Right ventricle myocardium inferior (tissue), 1 donor: ENCODE results near the gene LAIR1. TPM values are rescaled to one million over a fixed set of nuclear protein-coding genes. Genes with fewer than 3 reads are reported as not detected.
A peak's percentile ranks its signal among the peaks of the same experiment; 100 is the strongest.

Experiments
- ATAC-seq: fragments of 200-7000 bp; cut with Tn5 transposase; one replicate; pipeline ENCODE4 v1.9.1; 2020; ENCODE audit warnings: mild to moderate bottlenecking, moderate library complexity
- DNase-seq: peaks from one replicate; pipeline ENCODE4 v3.0.0; 2021; ENCODE audit errors: missing footprints
- intact Hi-C: fragments of 100-400 bp; cut with DNase I; formaldehyde crosslinking; loops from one replicate; pipeline ENCODE4 v1.11.0; 2022
- long read RNA-seq: library from polyadenylated mRNA; unstranded; transcript quantifications from one replicate; pipeline ENCODE4 v2.0.0, GENCODE V29; 2021
- total RNA-seq: library from RNA; stranded (reverse); fragmentation: NEBNext Ultra II Directional; extraction: Animal tissue kit (Norgen Biotek cat#: 25700); gene quantifications from one replicate; pipeline ENCODE4 v1.2.1, GENCODE V29; 2021
- donor health status: DM: no; HTN: yes; CAD: no; lungs with severe emphysema.

Gene LAIR1, protein sequence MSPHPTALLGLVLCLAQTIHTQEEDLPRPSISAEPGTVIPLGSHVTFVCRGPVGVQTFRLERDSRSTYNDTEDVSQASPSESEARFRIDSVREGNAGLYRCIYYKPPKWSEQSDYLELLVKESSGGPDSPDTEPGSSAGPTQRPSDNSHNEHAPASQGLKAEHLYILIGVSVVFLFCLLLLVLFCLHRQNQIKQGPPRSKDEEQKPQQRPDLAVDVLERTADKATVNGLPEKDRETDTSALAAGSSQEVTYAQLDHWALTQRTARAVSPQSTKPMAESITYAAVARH
- 9.1 TPM for total RNA-seq
- long read RNA-seq = 0 reads

DNA sequence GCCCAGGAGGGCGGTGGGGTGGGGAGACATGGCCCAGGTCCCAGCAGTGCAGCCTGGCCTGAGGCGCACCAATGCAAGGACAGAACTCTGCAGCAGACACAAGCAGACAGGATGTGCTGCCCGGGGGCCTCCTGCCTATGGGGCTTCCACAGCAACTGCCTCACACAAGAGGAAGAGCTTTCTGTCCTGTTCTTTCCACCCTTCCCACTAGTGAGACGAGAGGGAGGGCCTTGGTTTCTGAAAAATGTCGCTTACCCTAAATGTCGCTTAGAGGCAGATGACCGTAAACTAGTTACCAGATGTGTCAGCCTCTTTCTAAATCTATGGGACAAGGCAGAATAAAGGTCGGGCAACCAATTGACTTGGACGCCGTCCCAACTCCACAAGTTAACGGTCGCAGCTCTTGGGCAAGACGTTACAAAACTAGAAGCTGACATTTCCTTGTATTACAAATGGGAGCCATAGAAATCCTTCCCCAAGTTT is at the start of gene LAIR1:
Gene LAIR1, minus strand, starts transcription at position 157 of the 483 bp plus-strand sequence. Its CDS starts 127 bp downstream, at position 30.
- ATAC-seq = peak; percentile 83

DNA sequence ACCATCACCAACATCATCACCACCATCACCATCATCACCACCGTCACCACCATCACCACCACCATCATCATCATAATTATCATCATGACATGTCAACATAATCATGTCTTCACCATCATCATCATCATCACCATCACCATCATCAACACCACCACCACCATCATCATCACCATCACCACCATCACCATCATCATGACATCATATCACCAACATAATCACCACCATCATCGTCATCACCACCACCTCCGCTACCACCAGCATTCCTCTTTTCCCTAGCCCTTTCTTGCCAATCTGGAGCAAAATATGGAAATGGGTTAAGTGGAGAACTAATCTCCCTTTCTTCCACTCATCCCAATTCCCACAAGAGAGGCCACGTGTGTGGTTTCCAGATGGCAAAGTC is 49.4 kb upstream of the LAIR1 start:
- no peak for ATAC-seq
- no peak for DNase-seq
- intact Hi-C loops = no loop called here

More for the DNA sequence above, at the start of gene LAIR1:
- intact Hi-C loops = no loop called here
- DNase-seq = peak; percentile 76

DNA sequence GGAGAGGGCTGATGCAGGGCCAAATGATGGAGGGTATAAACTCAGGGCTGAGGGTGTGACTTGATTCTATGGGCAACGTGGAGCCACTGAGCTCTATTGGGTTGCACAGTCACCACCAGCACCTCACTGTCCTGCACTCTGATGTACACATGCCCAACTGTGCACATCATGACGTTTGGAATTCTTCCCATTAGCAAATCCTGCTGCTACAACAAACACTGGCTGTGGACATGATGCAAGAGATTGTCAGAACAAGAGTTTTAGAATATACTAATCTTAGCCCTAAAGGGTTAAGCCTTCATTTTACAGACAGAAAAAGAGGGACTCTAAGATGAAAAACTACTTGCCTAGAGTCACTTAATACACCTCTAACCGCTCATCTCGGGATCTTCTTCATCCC is 48.1 kb upstream of the LAIR1 start:
- DNase-seq (no peak), ATAC-seq (no peak)
- intact Hi-C loops = no loop called here

DNA sequence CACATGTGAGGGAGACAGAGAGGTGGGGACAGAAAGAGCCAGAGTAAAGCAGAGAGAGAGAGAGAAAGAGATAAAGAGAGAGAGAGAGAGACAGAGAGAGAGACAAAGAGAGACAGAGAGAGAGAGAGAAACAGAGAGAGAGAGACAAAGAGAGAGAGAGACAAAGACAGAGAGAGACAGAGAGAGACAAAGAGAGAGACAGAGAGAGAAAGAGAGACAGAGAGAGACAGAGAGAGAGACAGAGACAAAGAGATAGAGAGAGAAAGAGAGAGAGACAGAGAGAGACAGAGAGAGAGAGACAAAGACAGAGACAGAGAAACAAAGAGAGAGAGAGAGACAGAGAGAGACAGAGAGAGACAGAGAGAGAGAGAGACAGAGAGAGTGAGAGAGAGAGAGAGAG is 46.3 kb upstream of the LAIR1 start:
- ATAC-seq = no peak
- intact Hi-C loops = no loop called here
- no peak for DNase-seq

DNA sequence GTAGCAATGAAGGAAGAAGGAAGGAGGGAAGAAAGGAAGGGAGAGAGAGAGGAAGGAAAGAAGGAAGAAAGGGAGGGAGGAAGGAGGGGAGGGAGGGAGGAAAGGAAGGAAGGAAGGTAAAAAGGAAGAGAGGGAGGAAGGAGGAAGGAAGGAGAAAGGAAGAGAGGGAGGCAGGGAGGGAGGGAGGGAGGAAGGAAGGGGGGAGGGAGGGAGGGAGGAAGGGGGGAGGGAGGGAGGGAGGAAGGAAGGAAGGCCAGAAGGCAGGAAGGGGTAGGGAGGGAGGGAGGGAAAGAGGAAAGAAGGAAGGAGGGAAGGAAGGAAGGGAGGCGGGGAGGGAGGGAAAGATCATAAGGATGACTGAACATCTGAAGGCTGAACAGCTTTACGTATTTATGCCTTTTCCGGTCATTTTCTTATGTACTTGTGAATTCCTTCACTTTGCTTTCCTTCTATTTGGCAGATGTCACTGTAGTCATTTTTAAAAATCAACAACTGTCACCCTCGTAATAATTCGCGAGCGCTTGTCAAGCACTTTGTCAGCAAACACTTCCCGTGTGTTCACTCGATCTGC is 43.8 kb upstream of the LAIR1 start:
- ATAC-seq = no peak
- DNase-seq = no peak
- intact Hi-C loops = no loop called here

DNA sequence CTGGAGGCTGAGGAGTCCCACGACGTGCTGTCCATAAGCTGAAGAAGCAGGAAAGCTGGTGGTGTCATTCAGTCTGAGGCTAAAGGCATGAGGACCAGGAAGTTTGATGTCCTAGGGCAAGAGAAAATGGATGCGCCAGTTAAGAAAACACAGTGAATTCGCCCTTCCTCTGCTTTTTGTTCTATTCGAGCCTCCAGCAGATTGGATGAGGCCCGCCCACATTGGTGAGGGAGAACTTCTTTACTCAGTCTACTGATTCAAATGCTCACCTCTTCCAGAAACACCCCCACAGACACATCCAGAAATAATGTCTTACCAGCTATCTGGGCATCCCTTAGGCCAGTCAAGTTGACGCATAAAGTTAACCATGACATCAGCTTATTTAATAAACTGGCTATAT is 43.0 kb upstream of the LAIR1 start:
- ATAC-seq = no peak
- no peak for DNase-seq
- intact Hi-C loops = no loop called here

DNA sequence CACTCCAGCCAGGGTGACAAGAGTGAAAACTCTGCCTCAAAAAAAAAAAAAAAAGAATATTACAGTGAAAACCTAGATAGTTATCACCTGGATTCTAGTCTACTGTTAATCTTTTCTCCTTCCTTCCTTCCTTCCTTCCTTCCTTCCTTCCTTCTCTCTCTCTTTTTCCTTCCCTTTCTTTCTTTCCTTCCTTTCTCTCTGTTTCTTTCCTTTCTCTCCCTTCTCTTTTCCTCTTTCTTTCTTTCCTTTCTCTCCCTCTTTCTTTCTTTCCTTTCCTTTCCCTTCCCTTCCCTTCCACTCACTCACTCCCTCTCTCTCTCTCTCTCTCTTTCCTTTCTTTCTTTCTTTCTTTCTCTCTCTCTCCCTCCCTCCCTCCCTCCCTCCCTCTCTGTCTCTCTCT is 40.9 kb upstream of the LAIR1 start:
- intact Hi-C loops = no loop called here
- DNase-seq (no peak), ATAC-seq (no peak)

DNA sequence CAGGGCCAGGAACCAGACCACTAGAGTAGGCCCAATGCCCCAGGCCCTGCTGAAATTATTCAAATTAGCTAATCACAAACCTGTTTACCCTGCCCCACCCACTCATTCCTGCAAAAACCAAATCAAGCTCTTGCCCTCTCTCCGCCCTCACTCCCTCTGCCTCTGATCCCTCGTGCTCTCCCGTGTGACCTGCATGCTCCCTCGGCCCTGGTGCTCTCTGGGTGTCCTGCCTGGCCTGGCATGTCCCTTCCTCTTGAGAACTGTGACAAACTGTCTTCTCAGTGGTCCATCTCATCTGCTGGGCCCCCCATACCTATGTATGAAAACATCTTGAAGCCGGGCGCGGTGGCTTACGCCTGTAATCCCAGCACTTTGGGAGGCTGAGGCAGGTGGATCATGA is 38.3 kb upstream of the LAIR1 start:
- DNase-seq (no peak), ATAC-seq (no peak)
- intact Hi-C loops = no loop called here

DNA sequence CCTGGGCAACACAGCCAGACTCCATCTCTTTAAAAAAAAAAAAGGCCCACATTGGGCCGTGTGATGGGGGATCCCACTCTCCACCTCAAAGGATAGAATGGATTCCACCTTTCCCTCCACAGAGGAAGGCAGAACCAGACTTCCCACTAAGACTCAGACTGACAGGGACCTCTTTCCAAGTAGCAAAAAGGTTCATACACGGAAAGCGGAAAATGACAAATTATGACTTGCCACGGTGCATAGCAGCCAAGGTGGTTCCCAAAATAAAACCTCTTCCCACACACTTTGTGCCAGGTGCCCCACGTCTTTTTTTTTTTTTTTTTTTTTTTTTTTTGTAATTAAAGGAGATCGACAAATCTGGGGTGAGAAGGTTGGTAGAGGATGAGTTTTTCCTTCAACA is 36.2 kb upstream of the LAIR1 start:
- DNase-seq (no peak), ATAC-seq (no peak)
- intact Hi-C loops = no loop called here

DNA sequence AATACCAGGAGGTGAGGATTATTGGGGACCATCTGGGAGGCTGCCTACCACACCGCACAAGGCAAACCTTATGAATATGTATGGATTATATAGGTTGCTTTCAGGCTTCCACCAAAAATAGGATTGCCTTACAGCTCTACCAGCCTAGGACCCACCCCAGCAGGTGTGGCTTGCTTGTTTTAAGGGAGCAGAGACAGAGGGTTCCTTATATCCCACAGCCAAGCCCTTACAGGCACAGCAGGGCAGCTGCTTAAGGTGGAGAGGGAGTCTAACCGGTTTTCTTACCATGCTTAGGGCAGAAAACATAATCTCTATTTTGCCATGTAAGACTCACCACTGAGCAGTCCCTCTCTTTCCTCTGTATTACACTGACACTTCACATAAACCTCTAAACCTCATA is 34.5 kb upstream of the LAIR1 start:
- no peak for ATAC-seq
- no peak for DNase-seq
- intact Hi-C loops = no loop called here

DNA sequence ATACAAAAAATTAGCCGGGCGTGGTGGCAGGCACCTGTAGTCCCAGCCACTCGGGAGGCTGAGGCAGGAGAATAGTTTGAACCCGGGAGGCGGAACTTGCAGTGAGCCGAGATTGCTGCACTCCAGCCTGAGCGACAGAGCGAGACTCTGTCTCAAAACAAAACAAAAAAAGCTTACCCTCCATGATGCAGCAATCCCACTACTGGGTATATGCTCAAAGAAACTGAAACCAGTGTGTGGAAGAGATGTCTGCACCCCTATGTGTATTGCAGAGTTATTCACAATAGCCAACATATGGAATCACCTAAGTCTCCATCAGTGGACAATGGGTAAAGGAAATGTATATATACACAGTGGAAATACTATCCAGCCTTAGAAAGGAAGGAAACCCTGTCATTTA is 31.0 kb upstream of the LAIR1 start:
- no peak for DNase-seq
- intact Hi-C loops = no loop called here
- ATAC-seq = no peak

DNA sequence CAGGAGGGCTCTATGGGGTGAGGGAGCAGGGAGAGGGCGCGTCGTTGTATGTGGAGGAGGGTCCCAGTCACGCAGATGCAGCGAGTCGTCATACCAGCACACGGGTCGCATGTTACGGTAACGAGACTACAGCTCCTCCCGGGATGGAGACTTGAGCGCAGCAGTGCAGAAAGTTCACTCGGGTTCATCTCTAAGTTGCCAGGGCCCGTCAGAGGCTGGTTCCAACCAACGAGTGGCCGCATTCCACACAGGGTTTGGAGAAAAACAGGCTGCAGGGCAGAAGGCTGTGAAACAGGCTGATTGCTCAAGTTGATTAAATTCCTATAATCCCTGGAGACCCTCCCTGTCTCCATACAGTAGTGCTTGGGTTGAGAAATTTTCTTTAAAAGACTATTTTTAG is 28.6 kb upstream of the LAIR1 start:
- intact Hi-C loops = loop anchor here (5.0 kb wide), 1 partner anchor 66 kb away; no protein-coding TSS in a partner anchor
- DNase-seq (no peak), ATAC-seq (no peak)

DNA sequence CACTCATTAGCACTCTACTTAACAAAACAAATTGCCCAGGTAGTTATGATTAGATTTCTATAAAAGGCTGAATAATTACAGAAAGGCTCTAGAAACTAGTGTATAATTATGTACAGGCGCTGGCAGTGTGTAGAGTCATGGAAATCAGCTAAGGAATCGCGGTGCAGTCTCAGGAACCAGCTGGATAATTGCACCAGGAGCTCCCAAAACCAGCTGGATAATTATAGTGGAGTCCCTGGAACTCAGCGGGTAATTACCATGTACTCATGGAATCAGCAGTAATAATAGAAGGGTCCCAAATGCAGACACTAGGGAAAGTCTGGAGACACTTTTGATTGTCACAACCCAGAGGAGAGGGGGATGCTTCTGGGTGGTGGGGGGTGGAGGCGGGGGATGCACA is 27.4 kb upstream of the LAIR1 start:
- DNase-seq = no peak
- intact Hi-C loops = loop anchor here (5.0 kb wide), 1 partner anchor 65 kb away; no protein-coding TSS in a partner anchor
- ATAC-seq = no peak

DNA sequence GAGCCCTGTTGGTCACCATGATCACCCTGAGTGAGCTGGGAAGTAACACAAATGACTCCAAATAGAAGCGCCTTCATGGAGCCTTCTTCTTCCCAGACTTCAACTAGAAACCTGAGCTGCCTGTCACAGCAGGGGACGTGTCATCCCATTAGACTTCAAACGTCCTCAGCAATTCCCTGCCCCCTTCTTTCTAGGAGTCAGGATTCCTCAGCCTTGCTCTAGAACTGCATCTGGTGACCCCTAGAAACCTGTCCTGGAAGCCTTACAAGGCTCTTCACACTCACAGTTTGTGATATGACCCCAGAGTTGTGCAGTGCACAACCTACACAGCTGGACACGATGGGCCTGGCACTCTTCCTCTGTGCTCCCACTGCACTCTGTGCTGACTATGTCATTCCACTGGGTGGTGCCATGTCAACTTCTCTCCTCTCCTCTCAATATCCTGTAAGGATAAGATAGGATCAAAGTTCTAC is 26.9 kb upstream of the LAIR1 start:
- intact Hi-C loops = loop anchor here (5.0 kb wide), 1 partner anchor 64 kb away; no protein-coding TSS in a partner anchor
- ATAC-seq (no peak), DNase-seq (no peak)

DNA sequence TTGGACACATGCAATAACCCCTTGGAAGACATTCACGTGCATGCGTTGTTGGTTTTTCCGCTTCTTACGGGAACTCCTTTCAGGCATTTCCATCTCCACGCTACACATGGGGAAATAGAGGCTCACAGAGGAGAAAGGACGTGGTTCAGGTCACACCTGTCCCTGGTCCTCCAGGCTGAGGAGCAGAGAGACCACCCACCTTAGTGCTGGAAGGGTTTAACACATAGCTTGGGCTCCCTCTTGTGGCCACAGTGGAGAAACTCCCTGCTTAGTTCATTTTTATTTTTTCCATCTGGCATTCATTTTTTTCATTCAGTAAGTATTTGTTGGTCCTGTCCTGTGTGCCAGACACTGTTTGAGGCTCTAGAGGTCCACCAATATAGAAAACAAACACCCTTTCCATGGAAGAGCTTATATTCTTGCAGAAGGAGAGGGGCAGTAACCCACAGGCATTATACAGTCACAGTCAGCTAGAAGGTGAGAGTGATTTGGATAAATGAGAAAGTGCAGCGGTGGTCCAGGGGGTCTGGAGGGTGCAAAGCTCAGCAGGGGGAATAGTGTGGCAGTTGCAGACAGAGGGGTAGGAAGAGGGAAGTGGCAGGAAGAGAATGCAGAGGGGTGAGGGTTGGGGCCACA is 26.3 kb upstream of the LAIR1 start:
- intact Hi-C loops = loop anchor here (5.0 kb wide), 1 partner anchor 64 kb away; no protein-coding TSS in a partner anchor
- ATAC-seq (no peak), DNase-seq (no peak)

DNA sequence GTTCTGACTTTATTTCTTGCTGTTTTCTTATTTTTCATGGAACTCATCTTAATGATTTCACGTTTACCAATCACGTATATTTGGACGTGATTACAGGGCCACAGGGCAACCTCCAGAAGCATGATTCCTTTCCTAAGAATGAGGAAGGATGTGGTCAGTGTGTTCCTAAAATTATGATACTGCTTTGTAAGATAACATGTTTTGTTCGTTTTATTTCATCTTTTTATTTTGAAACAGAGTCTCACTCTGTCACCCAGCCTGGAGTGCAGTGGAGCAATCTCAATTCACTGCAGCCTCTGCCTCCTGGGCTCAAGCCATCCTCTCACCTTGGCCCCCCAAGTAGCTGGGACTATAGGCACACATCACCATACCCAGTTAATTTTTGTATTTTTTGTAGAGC is 24.8 kb upstream of the LAIR1 start:
- no peak for DNase-seq
- ATAC-seq = no peak
- intact Hi-C loops = no loop called here

DNA sequence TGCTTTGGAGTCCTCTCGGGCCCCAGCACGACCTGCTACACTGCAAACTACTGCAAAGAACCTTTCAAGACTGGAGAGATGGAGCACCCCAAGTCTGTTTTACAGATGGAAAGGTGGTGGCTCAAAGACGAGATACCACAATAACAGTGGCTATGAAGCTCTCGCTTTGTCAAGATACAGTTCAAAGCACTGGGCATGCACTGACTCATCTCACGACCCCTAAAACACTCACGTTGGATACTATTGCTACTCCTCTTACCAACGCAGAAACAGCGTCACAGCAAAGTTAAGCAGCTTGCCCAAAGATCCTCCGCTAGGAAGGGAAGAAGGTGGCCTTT is 24.0 kb upstream of the LAIR1 start:
- intact Hi-C loops = no loop called here
- ATAC-seq = no peak
- no peak for DNase-seq

DNA sequence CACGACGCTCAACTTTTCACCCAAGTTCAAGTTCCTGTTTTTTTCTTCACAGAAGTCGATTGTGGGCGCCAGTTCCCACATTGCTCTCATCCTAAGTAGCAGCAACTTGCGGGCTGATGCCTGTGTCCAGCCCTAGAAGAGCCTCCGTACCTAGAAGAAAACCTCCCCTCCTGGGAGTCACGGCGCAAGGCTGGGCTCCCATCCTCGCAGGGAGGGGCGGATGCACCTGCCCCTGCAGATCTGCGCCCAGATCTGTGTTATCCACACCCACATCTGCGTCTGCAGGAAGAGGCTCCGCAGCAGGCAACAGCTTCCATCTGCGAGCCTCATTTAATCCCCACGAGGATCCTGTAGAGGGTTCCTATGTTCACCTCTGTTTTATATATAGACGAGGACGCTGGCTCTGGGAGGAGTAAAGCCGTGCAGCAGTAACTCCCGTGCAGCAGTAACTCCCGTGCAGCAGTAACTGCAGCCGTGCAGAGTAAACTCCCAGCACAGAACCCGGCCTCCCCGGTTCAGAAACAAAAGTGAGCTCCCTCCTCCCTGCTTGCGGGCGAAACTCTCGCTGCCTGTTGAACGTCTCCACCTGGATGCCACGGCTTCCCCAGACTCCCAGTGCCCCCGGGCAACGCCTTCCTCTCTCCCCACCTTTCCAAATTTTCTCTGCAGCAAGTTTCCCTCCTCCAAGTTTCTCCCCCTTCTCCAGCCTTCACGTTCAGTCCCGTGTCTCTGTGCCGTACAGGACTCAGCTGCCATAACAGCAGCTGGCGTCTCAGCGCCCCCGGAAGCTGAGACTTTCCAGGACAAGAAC is 23.5 kb upstream of the LAIR1 start:
- ATAC-seq (peak; percentile 44), DNase-seq (peak; percentile 73)
- intact Hi-C loops = no loop called here

DNA sequence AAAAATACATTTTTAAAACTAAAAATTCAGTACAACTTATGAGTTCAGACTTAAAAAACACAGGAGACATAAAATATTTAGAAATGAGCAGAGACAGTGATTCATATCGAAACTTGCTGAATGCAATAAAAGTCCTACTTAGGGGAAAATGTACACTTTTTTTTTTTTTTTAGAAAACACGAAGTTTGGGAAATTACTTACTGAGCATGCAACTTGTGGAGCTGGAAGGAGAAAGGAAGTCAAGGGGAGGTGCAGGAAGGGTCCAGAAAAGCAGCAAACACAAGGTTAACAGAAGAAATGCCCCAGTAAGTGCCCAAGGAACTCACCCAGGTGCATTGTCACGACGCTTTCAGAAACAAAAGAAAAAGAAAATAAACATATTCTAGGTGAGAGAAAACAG is 18.6 kb upstream of the LAIR1 start:
- DNase-seq (no peak), ATAC-seq (no peak)
- intact Hi-C loops = no loop called here
